A673 (cell line): ENCODE data around the gene LECT2. TPM values are rescaled to one million over a fixed set of nuclear protein-coding genes. Genes with fewer than 3 reads are reported as not detected.

ENCODE experiments used
- BruUV-seq: library from RNA; stranded (reverse); fragments of 400-500 nt; replicated peaks from 2 replicates; lab custom pipeline; 2021; lab: Mats Ljungman, UMichigan
- CTCF ChIA-PET: fragments of 300-600 bp; sonication (Branson Sonifier 250); formaldehyde crosslinking; loops from one replicate; lab custom pipeline; 2022; ENCODE audit warnings: antibody characterized with exemption; lab: Charles Lee
- POLR2A ChIA-PET: fragments of 300-600 bp; sonication (Branson Sonifier 250); formaldehyde crosslinking; loops from one replicate; lab custom pipeline; 2022; ENCODE audit warnings: antibody characterized with exemption; ENCODE audit not compliant: low non-redundant PET; lab: Charles Lee
- DNase-seq: peaks from one replicate; pipeline ENCODE4 v3.0.0-alpha.2; 2015; ENCODE audit warnings: low spot score
- H3K27ac ChIP-seq: fragments of 200-600 bp; sonication (generic); 2 replicates; pipeline ENCODE4 v1.5.1; 2016; ENCODE audit warnings: mixed run types, low read depth, mild to moderate bottlenecking, mixed read lengths, antibody characterized with exemption, low read length; ENCODE audit not compliant: poor library complexity, severe bottlenecking
- H3K27me3 ChIP-seq: fragments of 200-600 bp; sonication (generic); replicated peaks from 2 replicates; pipeline ENCODE4 v1.6.1; 2017; ENCODE audit warnings: mixed run types, low read depth, mild to moderate bottlenecking, mixed read lengths, antibody characterized with exemption, low read length; ENCODE audit not compliant: insufficient read depth, poor library complexity
- H3K36me3 ChIP-seq: fragments of 200-600 bp; sonication (generic); 2 replicates; pipeline ENCODE4 v1.6.1; 2016; ENCODE audit warnings: mixed run types, mild to moderate bottlenecking, mixed read lengths, antibody characterized with exemption, low read length; ENCODE audit not compliant: insufficient read depth, poor library complexity, severe bottlenecking
- H3K4me1 ChIP-seq: fragments of 200-600 bp; sonication (generic); 2 replicates; pipeline ENCODE4 v1.6.1; 2017; ENCODE audit warnings: mixed run types, mild to moderate bottlenecking, mixed read lengths, antibody characterized with exemption, low read length; ENCODE audit not compliant: insufficient read depth, poor library complexity, severe bottlenecking
- H3K4me3 ChIP-seq: fragments of 200-600 bp; sonication (generic); 2 replicates; pipeline ENCODE4 v1.5.1; 2016; ENCODE audit warnings: low read depth, mixed run types, mild to moderate bottlenecking, mixed read lengths, low read length; ENCODE audit not compliant: poor library complexity, severe bottlenecking
- H3K9me3 ChIP-seq: fragments of 200-600 bp; sonication (generic); 2 replicates; pipeline ENCODE4 v1.6.1; 2016; ENCODE audit warnings: mixed run types, low read depth, mild to moderate bottlenecking, mixed read lengths, antibody characterized with exemption, low read length; ENCODE audit not compliant: poor library complexity, severe bottlenecking
- CTCF ChIP-seq: fragments of 300-800, 200-600 bp; sonication (generic); conservative IDR thresholded peaks from 2 replicates; pipeline ENCODE4 v1.5.1; 2017; ENCODE audit warnings: low read depth, mild to moderate bottlenecking, antibody characterized with exemption, low read length, moderate library complexity, mixed read lengths
- EZH2 ChIP-seq: fragments of 200-600 bp; sonication (generic); IDR thresholded peaks from 2 replicates; pipeline ENCODE4 v1.6.1; 2017; ENCODE audit warnings: borderline replicate concordance, low read depth, mild to moderate bottlenecking, mixed read lengths, antibody characterized with exemption, low read length; ENCODE audit not compliant: poor library complexity, severe bottlenecking
- intact Hi-C: fragments of 100-400 bp; cut with micrococcal nuclease; formaldehyde crosslinking; loops from one replicate; pipeline ENCODE4 v1.10.0; 2022; ENCODE audit not compliant: unreplicated experiment
- total RNA-seq: library from RNA; stranded (reverse); gene quantifications from 2 replicates; pipeline ENCODE4 v1.2.3, GENCODE V29; 2021

LECT2 gene
- total RNA-seq, 1 experiment from 2014 or later: not detected

- Histone ChIP-seq H3K4me1 (peaks cover 4% of the 10 kb centered on the region), H3K27me3 (no peaks in the 10 kb centered on the region), H3K9me3 (no peaks in the 10 kb centered on the region), H3K27ac (no peak overlapping the region), H3K36me3 (no peaks in the 10 kb centered on the region), H3K4me3 (no peak overlapping the region)
- intact Hi-C loops: no loop called here
- POLR2A ChIA-PET: no interaction called here
- DNase-seq: no peak
- CTCF ChIA-PET: no interaction called here
- TF ChIP-seq EZH2 (no peak), CTCF (no peak)
- BruUV-seq: no TSS peak
These were observed 18.7 kb upstream of the LECT2 start for GRCh38 chr5:135973323-135974020.

- no peak for TF ChIP-seq EZH2
- TF ChIP-seq CTCF: no peak
- Histone ChIP-seq H3K27ac (no peak overlapping the region), H3K4me1 (no peaks in the 10 kb centered on the region), H3K4me3 (no peak overlapping the region), H3K36me3 (no peaks in the 10 kb centered on the region), H3K9me3 (no peaks in the 10 kb centered on the region), H3K27me3 (no peaks in the 10 kb centered on the region)
- intact Hi-C loops: no loop called here
- ChIA-PET POLR2A (no interaction called here), CTCF (no interaction called here)
- BruUV-seq: no TSS peak
- no peak for DNase-seq
These were observed 16.9 kb upstream of the LECT2 start for GRCh38 chr5:135971701-135972100.

- Histone ChIP-seq H3K9me3 (no peaks in the 10 kb centered on the region), H3K4me3 (no peak overlapping the region), H3K27me3 (no peaks in the 10 kb centered on the region), H3K27ac (no peak overlapping the region), H3K4me1 (peaks cover 11% of the 10 kb centered on the region), H3K36me3 (no peaks in the 10 kb centered on the region)
- ChIA-PET POLR2A (no interaction called here), CTCF (no interaction called here)
- TF ChIP-seq EZH2 (no peak), CTCF (no peak)
- DNase-seq: no peak
- BruUV-seq: no TSS peak
- intact Hi-C loops: no loop called here
These were observed 12.0 kb upstream of the LECT2 start for GRCh38 chr5:135966790-135967189.
